GM19463 (cell line): ENCODE measurements around the gene PPP1R14B.

Experiments
- ATAC-seq: cut with Tn5 transposase; IDR thresholded peaks from one replicate; pipeline ENCODE4 v1.9.1; 2021; ENCODE audit warnings: mild to moderate bottlenecking, moderate library complexity; ENCODE audit not compliant: unreplicated experiment

The PPP1R14B gene

DNA sequence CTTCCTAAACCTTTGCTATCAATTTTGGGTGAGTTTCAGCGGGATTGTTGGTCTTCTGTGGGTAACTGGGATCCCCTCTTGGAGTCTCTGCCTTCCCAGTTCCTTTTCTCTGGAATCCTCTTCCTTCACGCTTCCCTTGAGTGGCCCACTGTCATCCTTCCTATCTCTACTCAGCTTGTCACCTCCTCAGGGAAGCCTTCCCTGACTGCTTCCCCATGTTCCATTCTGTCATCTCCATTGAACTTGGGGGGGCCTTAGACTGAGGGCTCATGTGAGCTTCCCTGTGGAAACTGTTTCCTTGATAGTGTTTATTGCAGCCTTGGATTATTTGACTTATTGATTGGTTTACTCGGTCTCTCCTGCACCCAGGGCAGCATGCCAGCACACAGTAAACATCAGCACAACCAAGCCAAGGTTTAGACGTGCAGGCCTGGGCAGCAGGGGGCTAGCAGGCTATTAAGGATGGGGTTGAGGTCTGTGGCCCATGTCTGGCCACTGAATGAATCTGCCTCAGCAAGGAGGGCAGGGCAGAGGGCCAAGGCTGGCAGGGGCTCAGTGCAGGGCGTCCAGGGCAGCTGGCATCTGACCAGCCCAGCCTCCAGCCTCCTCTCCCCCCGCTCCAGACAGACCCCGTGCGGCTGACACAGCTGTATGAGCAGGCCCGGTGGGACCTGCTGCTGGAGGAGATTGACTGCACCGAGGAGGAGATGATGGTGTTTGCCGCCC is 28.0 kb downstream of the PPP1R14B start:
- no peak for ATAC-seq

DNA sequence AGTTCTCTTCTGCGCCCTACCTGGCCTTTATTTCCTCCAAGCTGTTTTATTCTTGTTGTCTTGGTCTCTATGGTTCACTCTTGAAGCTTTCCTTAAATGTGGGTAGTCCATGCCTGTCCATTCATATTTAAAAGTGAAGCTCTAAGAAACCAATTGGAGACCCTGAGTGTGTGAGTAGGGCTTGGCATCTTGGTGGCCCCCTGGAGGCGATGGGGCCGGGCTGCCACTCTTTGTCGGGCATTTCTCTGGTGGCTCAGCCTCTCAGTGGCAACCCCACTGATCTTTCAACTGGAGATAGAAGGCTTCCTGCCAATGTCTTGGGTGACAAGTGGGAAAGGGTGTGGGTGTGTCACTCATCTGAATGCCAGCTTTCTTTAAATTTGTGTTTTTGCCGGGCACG is 29.9 kb downstream of the PPP1R14B start:
- no peak for ATAC-seq

DNA sequence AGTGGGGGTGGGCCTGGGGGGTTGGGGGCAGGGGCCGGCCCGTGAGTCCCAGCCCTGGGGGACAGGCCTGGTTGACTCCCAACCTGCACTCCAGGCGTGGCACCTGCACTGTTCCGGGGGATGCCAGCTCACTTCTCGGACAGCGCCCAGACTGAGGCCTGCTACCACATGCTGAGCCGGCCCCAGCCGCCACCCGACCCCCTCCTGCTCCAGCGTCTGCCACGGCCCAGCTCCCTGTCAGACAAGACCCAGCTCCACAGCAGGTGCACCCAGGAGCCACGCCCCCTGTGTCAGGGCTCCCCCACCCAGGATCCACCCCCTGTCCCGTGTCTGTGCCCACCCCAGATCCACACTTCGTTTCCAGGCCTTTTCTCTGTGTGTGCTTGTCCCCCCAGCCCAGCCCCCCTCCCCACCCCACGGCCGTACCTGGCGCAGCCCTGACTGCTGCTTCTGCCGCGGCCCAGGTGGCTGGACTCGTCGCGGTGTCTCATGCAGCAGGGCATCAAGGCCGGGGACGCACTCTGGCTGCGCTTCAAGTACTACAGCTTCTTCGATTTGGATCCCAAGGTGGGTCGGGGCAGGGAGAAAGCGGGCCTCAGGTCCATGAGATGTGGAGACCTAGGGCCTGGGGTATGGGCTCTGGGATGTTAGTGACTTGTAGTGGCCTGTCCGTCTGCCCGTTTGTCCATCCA is 35.4 kb downstream of the PPP1R14B start:
- no peak for ATAC-seq

DNA sequence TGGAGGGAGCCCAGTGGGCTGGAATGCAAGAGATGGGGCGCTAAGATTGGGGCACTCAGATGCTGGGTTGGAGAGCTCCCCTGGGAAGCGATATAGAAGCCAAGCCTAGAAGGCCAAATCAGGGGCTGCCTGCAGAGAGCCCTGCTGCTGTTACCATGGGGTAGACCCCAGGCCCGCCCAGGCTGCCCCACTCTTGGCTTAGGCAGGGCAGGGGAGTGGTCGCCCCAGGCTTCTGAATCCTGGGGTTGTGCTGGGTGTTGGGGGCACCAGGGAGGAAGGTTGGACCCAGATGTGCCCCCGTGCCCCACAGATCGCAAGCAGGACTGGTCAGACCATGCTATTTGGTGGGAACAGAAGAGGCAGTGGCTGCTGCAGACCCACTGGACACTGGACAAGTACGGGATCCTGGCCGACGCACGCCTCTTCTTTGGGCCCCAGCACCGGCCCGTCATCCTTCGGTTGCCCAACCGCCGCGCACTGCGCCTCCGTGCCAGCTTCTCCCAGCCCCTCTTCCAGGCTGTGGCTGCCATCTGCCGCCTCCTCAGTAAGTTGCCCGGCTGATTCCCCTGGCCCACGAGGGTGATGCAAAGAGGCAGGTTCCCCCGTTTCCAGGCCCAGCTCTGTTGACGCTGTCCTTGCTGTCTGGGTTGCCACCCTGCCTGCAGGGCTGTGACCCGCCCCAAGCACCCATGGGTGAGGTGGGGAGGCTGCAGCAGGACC is 36.3 kb downstream of the PPP1R14B start:
- no peak for ATAC-seq

DNA sequence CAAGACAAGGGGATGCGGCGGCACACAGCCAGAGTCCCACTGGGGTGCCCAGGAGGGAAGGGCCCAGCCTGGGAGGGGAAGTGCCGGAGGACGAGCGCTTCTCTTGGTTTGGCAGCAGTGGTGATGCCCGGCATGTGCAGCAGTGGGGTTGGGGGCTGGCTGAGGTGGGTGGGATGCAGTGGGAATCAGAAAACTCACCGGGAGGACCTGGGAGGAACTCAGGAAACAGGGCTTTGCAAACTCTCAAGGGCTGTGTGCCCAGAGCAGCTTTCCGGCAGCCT is 37.2 kb downstream of the PPP1R14B start:
- ATAC-seq = no peak

DNA sequence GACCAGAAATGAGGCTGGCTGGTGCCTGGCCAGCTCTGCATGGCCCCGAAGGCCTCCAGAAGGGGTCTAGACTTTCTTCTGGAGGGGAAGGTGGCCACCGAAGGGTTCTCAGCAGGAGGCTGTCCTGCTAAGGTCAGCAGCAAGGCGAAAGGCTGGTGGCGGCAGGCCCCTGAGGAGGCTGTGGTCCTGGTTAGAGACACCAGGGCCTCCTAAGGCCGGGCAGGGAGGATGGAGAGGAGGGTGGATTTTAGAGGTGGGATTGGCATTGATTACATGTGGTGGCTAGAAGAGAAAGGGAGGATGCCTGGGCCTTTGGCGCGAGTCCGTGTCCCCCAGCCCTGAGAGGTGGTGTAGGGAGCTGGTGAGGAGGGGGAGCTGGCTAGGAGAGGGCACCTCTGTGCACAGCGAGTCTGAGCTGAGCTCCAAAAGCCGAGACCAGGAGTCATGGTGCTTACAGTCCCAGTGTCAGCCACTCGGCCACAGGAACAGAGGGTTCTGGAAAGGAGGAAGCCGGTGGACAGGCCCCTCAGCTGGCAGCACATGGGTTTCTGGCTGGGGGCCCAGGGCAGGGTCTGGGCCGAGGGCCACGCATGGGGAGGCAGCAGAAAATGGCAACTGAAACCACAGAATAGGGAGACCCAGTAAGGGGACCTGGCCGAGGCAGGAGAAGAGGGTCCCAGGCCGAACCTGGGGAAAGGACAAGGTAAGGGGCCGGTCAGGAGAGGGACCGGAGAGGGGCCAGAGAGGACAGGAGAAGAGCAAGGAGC is 37.8 kb downstream of the PPP1R14B start:
- no peak for ATAC-seq

DNA sequence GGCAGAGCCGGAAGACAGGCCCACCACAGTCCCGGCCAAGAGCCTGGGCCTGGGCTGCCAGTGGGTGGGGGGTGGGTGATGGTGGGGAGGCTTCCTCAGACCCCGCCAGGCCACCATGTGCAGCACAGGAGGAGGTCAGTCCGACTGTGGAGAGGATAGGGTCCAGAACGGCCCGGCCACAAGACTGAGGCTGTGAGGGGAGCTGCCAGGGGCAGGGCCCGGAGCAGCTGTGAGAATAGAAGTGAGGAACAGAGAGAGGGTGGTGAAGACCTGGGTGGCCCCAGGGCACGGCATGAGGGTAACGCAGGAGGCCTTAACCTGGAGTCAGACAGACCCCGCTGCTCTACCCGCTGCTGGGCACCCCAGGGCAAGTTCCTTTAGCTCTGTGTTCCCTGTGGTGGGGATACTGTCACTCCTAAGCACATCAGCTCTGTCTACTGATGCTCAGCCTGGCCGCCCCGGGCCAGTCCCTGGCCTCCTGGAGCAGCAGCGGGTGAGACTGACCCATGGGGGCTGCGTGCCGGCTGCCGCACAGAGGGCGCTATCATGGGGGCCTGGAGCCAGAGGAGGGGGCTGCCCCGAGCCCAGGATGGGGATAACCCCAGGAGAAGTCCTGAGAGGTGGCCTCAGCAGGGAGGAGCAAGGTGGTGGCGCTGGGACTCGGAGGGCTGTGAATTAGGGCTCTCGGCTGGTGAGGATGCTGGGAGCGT is 38.5 kb downstream of the PPP1R14B start:
- ATAC-seq = no peak

DNA sequence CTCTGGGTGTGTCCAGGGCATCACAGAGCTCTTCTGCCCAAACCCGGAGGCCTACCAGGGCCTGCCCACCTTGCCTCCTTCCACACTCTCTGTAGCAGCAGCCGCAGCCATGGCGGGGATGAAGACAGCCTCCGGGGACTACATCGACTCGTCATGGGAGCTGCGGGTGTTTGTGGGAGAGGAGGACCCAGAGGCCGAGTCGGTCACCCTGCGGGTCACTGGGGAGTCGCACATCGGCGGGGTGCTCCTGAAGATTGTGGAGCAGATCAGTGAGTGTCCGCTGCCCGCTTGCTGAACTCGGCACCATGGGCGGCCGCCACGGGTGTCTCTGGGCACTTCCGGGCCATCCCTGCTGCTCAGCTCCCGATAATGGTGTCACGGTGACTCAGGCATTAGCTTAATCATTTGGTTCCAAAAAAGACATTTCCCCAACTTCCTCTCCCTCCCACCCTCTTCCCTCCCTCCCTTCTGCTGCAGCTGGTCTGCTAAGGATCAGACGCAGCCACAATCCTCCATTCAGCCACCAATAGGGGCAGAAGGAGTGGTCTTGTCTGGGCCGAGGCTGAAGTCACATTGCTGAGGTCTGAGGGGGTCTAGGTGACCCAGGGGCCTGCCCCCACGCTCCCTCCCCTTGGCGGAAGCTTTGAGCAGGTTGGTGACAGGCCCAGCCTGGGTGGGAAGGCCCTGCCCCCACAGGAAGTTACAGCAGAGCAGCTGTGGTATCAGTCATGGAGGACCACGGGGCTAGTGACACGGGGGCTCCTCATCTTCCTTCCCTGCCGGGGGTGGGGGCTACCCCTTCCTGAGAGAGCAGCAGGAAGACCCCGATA is 39.3 kb downstream of the PPP1R14B start:
- peak; percentile 64 for ATAC-seq

DNA sequence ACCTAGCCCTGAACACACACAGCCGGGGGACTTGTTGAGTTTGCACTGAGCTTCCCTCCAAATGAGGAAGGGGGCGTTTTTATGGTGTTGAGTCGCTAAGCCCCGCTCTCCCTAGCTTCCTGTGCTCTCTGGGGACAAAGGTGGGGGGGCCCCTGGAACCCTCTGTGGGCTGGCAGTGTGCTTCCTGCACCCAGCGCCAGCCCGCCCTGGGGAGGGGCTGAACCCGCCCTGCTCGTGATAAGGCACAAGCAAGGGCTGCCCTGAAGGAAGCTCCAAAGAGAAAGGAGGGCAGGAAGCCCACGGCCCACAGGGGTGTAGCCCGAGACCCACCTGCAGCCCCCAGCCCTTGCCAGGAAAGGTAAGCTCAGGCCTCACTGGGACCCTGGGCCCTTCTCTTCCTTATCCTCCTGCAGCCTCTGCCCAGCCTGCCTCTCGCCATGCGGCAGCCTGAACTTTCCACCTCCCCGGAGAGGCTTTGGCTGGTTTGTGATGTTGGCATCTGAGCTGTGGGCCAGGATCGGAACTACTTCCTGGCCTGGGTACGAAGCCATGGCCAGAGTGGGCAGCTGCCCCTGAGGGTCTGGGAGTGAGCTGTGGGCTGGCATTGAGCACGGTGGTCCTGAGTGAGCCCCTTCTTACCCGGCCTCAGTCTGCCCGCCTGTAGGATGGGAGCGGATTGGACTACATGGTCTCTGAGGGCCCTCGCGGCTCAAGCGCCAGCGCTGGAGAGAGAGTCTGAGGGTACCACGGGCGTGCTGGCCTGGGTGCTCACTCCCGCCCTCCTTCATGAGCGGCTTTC is 40.1 kb downstream of the PPP1R14B start, which contains the start of gene FERMT3:
Gene FERMT3 (plus strand): TSS at position 265 of the 799 bp plus-strand sequence. CDS start 644 bp downstream, outside the sequence.
- ATAC-seq = peak; percentile 48

DNA sequence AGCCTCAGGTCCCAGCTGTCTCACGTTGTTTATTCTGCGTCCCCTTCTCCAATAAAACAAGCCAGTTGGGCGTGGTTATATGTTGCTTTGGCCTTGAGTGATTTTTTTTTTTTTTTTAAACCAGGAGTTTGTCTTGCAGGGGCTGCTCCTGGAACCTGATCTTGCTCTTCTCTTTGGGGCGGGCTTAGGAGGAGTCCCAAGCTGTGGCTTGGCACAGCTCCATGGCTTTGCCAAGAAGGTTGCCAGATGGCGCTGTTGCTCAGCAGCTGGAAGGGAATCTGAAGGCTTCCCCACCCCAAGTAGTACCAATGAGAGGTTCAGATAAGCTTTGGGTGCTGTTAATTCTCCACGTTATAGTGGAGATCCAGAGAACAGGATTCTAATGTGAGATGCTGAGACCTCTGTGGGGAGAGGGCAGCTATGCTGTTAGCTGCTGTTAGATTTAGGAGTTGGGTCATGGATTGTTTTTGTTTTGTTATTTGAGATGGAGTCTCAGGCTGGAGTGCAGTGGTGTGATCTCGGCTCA is 42.2 kb downstream of the PPP1R14B start:
- ATAC-seq = no peak

DNA sequence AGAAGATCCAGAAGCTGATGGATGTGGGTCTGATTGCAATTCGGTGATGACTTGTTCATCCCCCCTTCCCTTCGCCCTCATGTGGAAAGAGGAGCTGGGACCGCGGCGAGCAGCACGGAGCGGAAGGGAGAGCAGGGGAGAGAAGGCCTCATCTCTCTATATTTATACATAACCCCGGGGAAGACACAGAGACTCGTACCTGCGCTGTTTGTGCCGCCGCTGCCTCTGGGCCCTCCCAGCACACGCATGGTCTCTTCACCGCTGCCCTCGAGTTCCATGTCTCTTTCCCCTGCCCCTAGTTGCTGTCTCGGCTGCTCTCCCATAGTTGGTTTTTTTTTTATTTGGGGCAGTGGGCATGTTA is 42.7 kb downstream of the PPP1R14B start:
- ATAC-seq = no peak

DNA sequence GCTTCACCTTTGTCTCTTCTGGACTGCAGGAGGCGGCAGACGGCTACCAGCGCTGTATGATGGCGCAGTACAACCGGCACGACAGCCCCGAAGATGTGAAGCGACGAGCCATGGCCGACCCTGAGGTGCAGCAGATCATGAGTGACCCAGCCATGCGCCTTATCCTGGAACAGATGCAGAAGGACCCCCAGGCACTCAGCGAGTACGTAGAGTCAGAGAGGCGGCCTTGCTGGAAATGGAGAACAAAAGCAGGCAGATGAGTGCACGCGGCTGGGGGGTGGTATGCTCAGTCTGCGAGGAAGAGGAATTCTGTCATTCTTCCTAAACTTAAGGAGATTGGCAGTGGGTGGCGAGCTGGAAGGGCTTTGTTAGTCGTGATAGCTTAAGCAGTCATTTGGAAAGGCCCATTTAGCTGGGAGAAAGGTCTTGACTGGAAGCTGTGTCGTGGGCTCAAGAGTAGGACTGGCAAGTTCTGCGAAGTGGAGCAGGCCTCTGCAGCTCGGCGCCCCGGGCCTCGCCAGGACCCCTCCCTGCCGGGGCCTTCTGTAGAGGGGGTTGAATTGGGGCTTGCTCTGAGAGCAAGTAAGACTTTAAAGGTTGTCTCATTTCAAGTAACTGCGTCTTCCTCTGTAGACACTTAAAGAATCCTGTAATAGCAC is 43.2 kb downstream of the PPP1R14B start:
- no peak for ATAC-seq

DNA sequence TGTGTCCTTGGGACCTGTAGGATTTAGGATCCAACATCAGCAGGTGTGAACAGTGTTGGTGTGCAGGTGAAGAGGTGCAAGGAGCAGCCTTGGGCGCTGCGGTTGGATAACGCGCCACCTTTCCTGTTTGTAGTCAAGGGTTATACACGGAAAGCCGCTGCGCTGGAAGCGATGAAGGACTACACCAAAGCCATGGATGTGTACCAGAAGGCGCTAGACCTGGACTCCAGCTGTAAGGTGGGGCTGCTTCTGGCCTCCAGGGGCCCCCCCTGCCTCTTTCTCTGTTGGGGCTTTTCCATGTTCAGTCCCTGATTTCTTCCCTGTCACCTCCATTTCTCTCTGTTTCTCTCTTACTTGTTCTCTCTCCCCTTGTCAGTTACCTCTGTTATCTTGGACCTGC is 43.8 kb downstream of the PPP1R14B start:
- ATAC-seq = no peak

DNA sequence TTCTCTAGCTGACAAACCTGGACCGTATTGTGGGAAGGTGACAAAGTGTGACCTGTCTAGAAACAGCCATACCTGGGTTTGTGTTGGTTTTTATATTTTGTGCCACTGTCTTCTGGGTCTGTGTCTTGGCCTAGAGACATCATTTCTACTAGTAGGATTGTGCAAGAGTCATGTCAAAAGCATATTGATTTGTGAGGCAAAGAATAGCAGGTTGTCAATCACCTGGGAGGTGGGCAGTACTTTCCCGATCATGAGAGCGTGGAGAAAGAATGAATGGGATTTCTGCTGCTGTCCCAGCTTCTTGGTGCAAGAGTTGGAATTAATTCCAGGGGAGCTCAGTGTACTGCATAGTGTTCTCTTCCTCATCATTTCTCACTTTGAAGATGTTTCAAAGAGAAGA is 45.2 kb downstream of the PPP1R14B start:
- ATAC-seq = no peak

DNA sequence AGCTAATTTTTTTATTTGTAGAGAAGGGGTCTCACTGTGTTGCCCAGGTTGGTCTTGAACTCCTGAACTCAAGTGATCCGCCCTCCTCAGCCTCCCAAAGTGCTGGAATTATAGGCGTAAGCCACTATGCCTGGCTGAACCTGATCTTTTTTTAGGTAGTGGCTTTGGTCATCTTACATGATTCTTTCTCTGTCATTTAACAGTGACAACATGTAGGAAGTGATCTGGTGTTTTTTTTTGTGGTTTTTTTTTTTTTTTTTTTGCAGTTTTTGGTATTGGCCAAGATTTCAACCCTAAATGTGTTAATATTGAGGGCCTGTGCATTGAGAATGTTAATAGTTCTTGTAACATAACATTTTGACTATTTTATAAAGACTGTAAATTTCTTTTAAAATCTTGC is 48.2 kb downstream of the PPP1R14B start:
- ATAC-seq = no peak

DNA sequence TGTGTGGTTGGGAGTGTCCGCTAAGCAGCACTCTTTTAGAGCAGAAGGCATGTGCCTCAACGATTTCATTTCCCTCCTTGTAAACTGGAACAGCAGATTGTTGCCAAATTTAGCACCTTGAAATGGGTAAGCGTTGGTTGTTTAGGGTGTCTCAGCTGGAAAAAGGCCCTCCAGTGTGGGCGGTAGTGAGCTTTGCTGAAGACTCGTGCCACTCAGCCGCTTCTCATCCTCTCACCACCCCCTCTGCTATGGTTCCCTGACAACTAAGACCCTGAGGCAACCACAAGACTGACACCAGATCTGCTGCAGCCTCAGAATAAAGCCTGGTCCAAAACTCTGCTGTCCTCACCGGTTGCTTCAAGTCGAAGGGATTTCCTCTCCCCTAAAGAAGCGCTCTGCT is 50.1 kb downstream of the PPP1R14B start:
- no peak for ATAC-seq
